A549 (cell line): ENCODE results near the gene TYK2. TPM values are rescaled to one million over a fixed set of nuclear protein-coding genes. Genes with fewer than 3 reads are reported as not detected.
"Not testable (repeated sequence)": the region's sequence is repeated elsewhere in the genome, so short reads cannot be mapped to it uniquely, and the experiment has no call there.

ENCODE experiments used
- ATAC-seq, 2 experiments: fragments of 200-7000 bp in 1 of 2; fragments of >200 bp in 1 of 2; cut with Nextera tagmentation in 1 of 2; cut with Tn5 transposase in 1 of 2; 3 replicates each; pipeline versions ENCODE4 v1.8.0 to v1.9.1; 2018 to 2020; ENCODE audit warnings: mild to moderate bottlenecking in 1 of 2, moderate library complexity in 1 of 2
- CTCF ChIA-PET: fragments of 300-600 bp; sonication (Branson Sonifier 250); formaldehyde crosslinking; extraction: SDS; loops from one replicate; lab custom pipeline; 2021; ENCODE audit warnings: antibody characterized with exemption, inconsistent platforms; lab: Yijun Ruan, JAX
- POLR2A ChIA-PET: fragments of 350-600 bp; formaldehyde crosslinking; extraction: SDS; loops from one replicate; lab custom pipeline; 2021; ENCODE audit warnings: antibody characterized with exemption, inconsistent platforms; lab: Yijun Ruan, JAX
- DNase-seq, 2 experiments: peaks; one replicate each; pipeline versions ENCODE4 v3.0.0 to v3.0.0-alpha.2; 2011 to 2016; ENCODE audit warnings: low read depth in 1 of 2, low spot score in 1 of 2
- FAIRE-seq: peaks from 2 replicates; lab custom pipeline; 2011; peaks lifted over from hg19 to GRCh38; lab: Jason Lieb, UNC
- H3K27ac ChIP-seq, 2 experiments: fragments of >200 bp; sonication (Bioruptor Twin); formaldehyde crosslinking; 3 replicates each; pipeline ENCODE4 v1.5.1; 2016 to 2017
- H3K4me1 ChIP-seq: fragments of >200 bp; sonication (Bioruptor Twin); formaldehyde crosslinking; 3 replicates; pipeline ENCODE4 v1.6.1; 2016
- H3K4me2 ChIP-seq: fragments of >200 bp; sonication (Bioruptor Twin); formaldehyde crosslinking; 3 replicates; pipeline ENCODE4 v1.6.1; 2016
- H3K4me3 ChIP-seq: fragments of >200 bp; sonication (Bioruptor Twin); formaldehyde crosslinking; 3 replicates; pipeline ENCODE4 v1.5.1; 2016
- H3K9me3 ChIP-seq: fragments of >200 bp; sonication (Bioruptor Twin); formaldehyde crosslinking; 3 replicates; pipeline ENCODE4 v1.6.1; 2016
- ATOH8 ChIP-seq: fragments of 250-450 bp; sonication (Bioruptor Pico); IDR thresholded peaks from 2 replicates; pipeline ENCODE4 v1.5.0; 2020; ENCODE audit warnings: low read depth, mild to moderate bottlenecking, moderate library complexity
- CBX8 ChIP-seq: fragments of 200-600 bp; sonication (generic); IDR thresholded peaks from 2 replicates; pipeline ENCODE4 v1.6.1; 2016
- CHD4 ChIP-seq: fragments of 200-600 bp; sonication (generic); IDR thresholded peaks from 2 replicates; pipeline ENCODE4 v1.6.1; 2016; ENCODE audit warnings: antibody characterized with exemption, mild to moderate bottlenecking, borderline replicate concordance
- CTCF ChIP-seq: fragments of >200 bp; sonication (Bioruptor Twin); formaldehyde crosslinking; IDR thresholded peaks from 3 replicates; pipeline ENCODE4 v1.5.1; 2016
- FOSL2 ChIP-seq, 2 experiments: fragments of 450-650 bp in 1 of 2; fragments of >200 bp in 1 of 2; sonication (Bioruptor Twin) in 1 of 2; formaldehyde crosslinking; IDR thresholded peaks; 2 replicates each; pipeline versions ENCODE4 v1.5.0 to v1.6.1; 2016 to 2020; ENCODE audit warnings: mild to moderate bottlenecking in 1 of 2, moderate library complexity in 1 of 2
- HMGXB4 ChIP-seq: fragments of 250-450 bp; sonication (Bioruptor Pico); IDR thresholded peaks from 2 replicates; pipeline ENCODE4 v1.5.0; 2021; ENCODE audit warnings: mild to moderate bottlenecking, moderate library complexity, borderline replicate concordance
- HOXB5 ChIP-seq: fragments of 250-450 bp; sonication (Bioruptor Pico); IDR thresholded peaks from 2 replicates; pipeline ENCODE4 v1.5.0; 2020; ENCODE audit warnings: mild to moderate bottlenecking, moderate library complexity
- JUNB ChIP-seq: fragments of >200 bp; sonication (Bioruptor Twin); formaldehyde crosslinking; IDR thresholded peaks from 2 replicates; pipeline ENCODE4 v1.6.1; 2016
- MAFK ChIP-seq: fragments of 450-650 bp; IDR thresholded peaks from 2 replicates; pipeline ENCODE4 v1.6.1; 2014; ENCODE audit not compliant: partially characterized antibody
- MAX ChIP-seq: IDR thresholded peaks from 2 replicates; pipeline ENCODE4 v1.6.1; 2012
- NFE2L2 ChIP-seq: fragments of 150-350 bp; conservative IDR thresholded peaks from 2 replicates; pipeline ENCODE4 v1.6.1; 2014; ENCODE audit warnings: low read length
- POLR2A ChIP-seq: IDR thresholded peaks from 2 replicates; pipeline ENCODE4 v1.6.1; 2012; ENCODE audit warnings: mild to moderate bottlenecking, low read length
- RARB ChIP-seq: fragments of 250-450 bp; sonication (Bioruptor Pico); IDR thresholded peaks from 2 replicates; pipeline ENCODE4 v1.8.0; 2021; ENCODE audit warnings: mild to moderate bottlenecking, moderate library complexity
- RFX5 ChIP-seq: fragments of 450-650 bp; IDR thresholded peaks from 2 replicates; pipeline ENCODE4 v1.7.1; 2014; ENCODE audit warnings: antibody characterized with exemption, mild to moderate bottlenecking, moderate library complexity
- SMC3 ChIP-seq: fragments of >200 bp; sonication (Bioruptor Twin); formaldehyde crosslinking; IDR thresholded peaks from 3 replicates; pipeline ENCODE4 v1.6.1; 2018; ENCODE audit warnings: inconsistent platforms
- TFCP2L1 ChIP-seq: fragments of 250-450 bp; sonication (Bioruptor Pico); IDR thresholded peaks from 2 replicates; pipeline ENCODE4 v1.5.0; 2021; ENCODE audit warnings: mild to moderate bottlenecking
- USF2 ChIP-seq: fragments of 450-650 bp; IDR thresholded peaks from 2 replicates; pipeline ENCODE4 v1.6.1; 2014; ENCODE audit warnings: antibody characterized with exemption
- ZC3H11A ChIP-seq: fragments of 450-650 bp; IDR thresholded peaks from 2 replicates; pipeline ENCODE4 v1.6.1; 2014; ENCODE audit warnings: antibody characterized with exemption, mild to moderate bottlenecking
- WGBS: methylation state at CpG from one replicate; pipeline ENCODE4 v1.1.6; 2017; ENCODE audit errors: missing lambda C conversion rate; 5-methylcytosine and 5-hydroxymethylcytosine counted together
- polyA plus RNA-seq, 4 experiments: library from polyadenylated mRNA; depleted of rRNA in 3 of 4; stranded (reverse); fragments of >200 nt; fragmentation: RNase III in 1 of 4; extraction: RNeasy Plus Mini Kit Qiagen cat#74134 plus additional on column Dnase treatment in 1 of 4; gene quantifications; 2 replicates in 3 of 4; 3 replicates in 1 of 4; pipeline ENCODE4 v1.2.3, GENCODE V29; 2011 to 2017

The TYK2 gene
- polyA plus RNA-seq, 2 of the 4 experiments (the other 2 are of a cell fraction) = 17.0 to 57.1 TPM

GRCh38 chr19:10402441-10403038, 22.2 kb upstream of the TYK2 start:
- POLR2A ChIA-PET = no interaction called here
- ATAC-seq (0 out of 6 replicates have a peak, but pooled peaks of 1 of the 2 experiments have one; percentile 6), FAIRE-seq (no peak), DNase-seq (no peak)
- CTCF ChIA-PET = interaction anchor here (0.7 to 11.6 kb wide), 12 partner anchors 11 to 471 kb away, joined by 3 to 172 read pairs (median 4); no protein-coding TSS in a partner anchor
- no peak for TF ChIP-seq CHD4
- TF ChIP-seq ZC3H11A = no peak
- no peak for TF ChIP-seq HMGXB4 (CRISPR knock-in tag)
- no peak for TF ChIP-seq ATOH8 (CRISPR knock-in tag)
- TF ChIP-seq JUNB = no peak
- TF ChIP-seq USF2 = peak; percentile 21; the same call in 1 of the 2 replicates
- TF ChIP-seq NFE2L2 = no peak
- no peak for TF ChIP-seq MAFK
- TF ChIP-seq RARB (CRISPR knock-in tag) = no peak
- no peak for TF ChIP-seq SMC3
- TF ChIP-seq POLR2A = no peak
- TF ChIP-seq CTCF = no peak
- peak; percentile 56; the same call in 1 of the 2 replicates for TF ChIP-seq MAX
- TF ChIP-seq CBX8 = no peak
- Histone ChIP-seq H3K9me3 (no peaks in the 10 kb centered on the region), H3K4me1 (peaks cover 23% of the 10 kb centered on the region), H3K4me2 (peak overlapping the region; percentile 99), H3K4me3 (peak overlapping the region; percentile 94), H3K27ac (peak overlapping the region; percentile 82 to 94)
- 0% methylated on average over 13 of the region's 15 CpGs for WGBS

GRCh38 chr19:10399878-10400277, 19.5 kb upstream of the TYK2 start:
- peaks cover 20% of the 10 kb centered on the region for H3K4me1 ChIP-seq
- ATAC-seq = no peak
- TF ChIP-seq TFCP2L1 (CRISPR knock-in tag) (no peak), RFX5 (no peak), FOSL2 (IDR thresholded peaks at IDR 0.05) (no peak), FOSL2 (CRISPR knock-in tag; IDR thresholded peaks at IDR 0.05) (no peak), HOXB5 (CRISPR knock-in tag) (no peak)
- no peaks in the 10 kb centered on the region for H3K9me3 ChIP-seq
- H3K4me2 ChIP-seq = no peak overlapping the region
- ChIA-PET POLR2A (no interaction called here), CTCF (interaction anchor here (1.0 to 11.6 kb wide), 6 partner anchors 8 to 150 kb away, joined by 3 to 172 read pairs (median 15); no protein-coding TSS in a partner anchor)
- WGBS = 98% methylated on average over 5 of the region's 8 CpGs
- no peak for DNase-seq
- no peak overlapping the region for H3K4me3 ChIP-seq
- no peak for FAIRE-seq
- H3K27ac ChIP-seq = no peak overlapping the region

GRCh38 chr19:10399340-10399739, 19.0 kb upstream of the TYK2 start:
- H3K4me2 ChIP-seq, POLR2A ChIA-PET, H3K9me3 ChIP-seq, DNase-seq, FAIRE-seq, H3K4me3 ChIP-seq, ATAC-seq, H3K27ac ChIP-seq: not testable (repeated sequence)
- 84% methylated on average over 8 of the region's 8 CpGs for WGBS
- H3K4me1 ChIP-seq = peaks cover 18% of the 10 kb centered on the region
- CTCF ChIA-PET = interaction anchor here (1.4 to 11.6 kb wide), 5 partner anchors 9 to 140 kb away, joined by 4 to 172 read pairs (median 7); no protein-coding TSS in a partner anchor
